SJSA1 (cell line): ENCODE results near the gene SNX24. TPM values are rescaled to one million over a fixed set of nuclear protein-coding genes. Genes with fewer than 3 reads are reported as not detected.
"Not testable (repeated sequence)": the region's sequence is repeated elsewhere in the genome, so short reads cannot be mapped to it uniquely, and the experiment has no call there.

Experiments
- DNase-seq, 2 experiments: peaks; one replicate each; pipeline ENCODE4 v3.0.0-alpha.2; 2015 to 2020; ENCODE audit warnings: low spot score in 2 of 2, low read depth in 1 of 2
- H3K27ac ChIP-seq: fragments of 250-450 bp; sonication (Bioruptor Pico); 2 replicates; pipeline ENCODE4 v1.5.1; 2020; ENCODE audit warnings: mild to moderate bottlenecking, moderate library complexity
- H3K27me3 ChIP-seq: fragments of 250-450 bp; sonication (Bioruptor Pico); replicated peaks from 2 replicates; pipeline ENCODE4 v1.5.1; 2020; ENCODE audit warnings: mild to moderate bottlenecking, moderate library complexity
- H3K36me3 ChIP-seq: fragments of 250-450 bp; sonication (Bioruptor Pico); 2 replicates; pipeline ENCODE4 v1.5.1; 2020; ENCODE audit warnings: mild to moderate bottlenecking
- H3K4me1 ChIP-seq: fragments of 250-450 bp; sonication (Bioruptor Pico); replicated peaks from 2 replicates; pipeline ENCODE4 v1.6.1; 2021; ENCODE audit warnings: mild to moderate bottlenecking
- H3K4me3 ChIP-seq: fragments of 250-450 bp; sonication (Bioruptor Pico); 2 replicates; pipeline ENCODE4 v1.5.1; 2020; ENCODE audit warnings: mild to moderate bottlenecking
- H3K9me3 ChIP-seq: fragments of 250-450 bp; sonication (Bioruptor Pico); replicated peaks from 2 replicates; pipeline ENCODE4 v1.5.1; 2020; ENCODE audit warnings: mild to moderate bottlenecking
- total RNA-seq: library from RNA; depleted of rRNA; stranded (reverse); fragments of >200 nt; shearing (Covaris generic); gene quantifications from 2 replicates; pipeline ENCODE4 v1.2.3, GENCODE V29; 2014

The SNX24 gene
- total RNA-seq, 1 experiment from 2014 or later, result 33.3 TPM

DNA sequence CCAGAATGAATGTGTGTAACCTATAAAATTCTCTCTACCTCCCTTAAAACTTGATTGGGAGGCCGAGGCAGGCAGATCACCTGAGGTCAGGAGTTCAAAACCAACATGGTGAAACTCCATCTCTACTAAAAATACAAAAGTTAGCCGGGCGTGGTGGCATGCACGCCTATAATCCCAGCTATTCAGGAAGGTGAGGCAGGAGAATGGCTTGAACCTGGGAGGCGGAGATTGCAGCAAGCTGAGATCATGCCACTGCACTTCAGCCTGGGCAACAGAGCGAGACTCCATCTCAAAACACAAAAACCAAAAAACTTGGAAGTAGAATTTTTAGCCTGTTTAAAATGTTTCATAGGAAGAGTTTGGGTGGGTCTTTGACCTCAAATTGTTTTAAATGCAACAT lies 122.6 kb downstream of the SNX24 start:
- H3K4me3 ChIP-seq, H3K27me3 ChIP-seq, H3K36me3 ChIP-seq, H3K4me1 ChIP-seq, DNase-seq, H3K9me3 ChIP-seq, H3K27ac ChIP-seq: not testable (repeated sequence)

DNA sequence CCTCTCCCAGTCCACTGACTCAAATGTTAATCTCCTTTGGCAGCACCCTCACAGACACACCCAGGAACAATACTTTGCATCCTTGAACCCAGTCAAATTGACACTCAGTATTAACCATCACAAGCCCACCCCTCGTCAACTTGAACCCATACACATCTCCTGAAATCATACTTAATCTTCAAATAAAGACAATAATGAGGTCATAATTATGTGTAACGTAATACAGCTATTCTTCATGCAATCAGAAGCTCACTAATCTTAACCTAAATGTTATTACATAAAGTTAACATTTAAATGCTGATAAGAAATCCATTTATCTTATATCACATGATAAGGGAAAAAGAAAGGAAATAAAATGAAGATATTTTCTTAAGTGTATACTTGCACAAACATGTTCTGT lies 125.9 kb downstream of the SNX24 start:
- Histone ChIP-seq H3K27me3 (no peaks in the 10 kb centered on the region), H3K9me3 (no peaks in the 10 kb centered on the region), H3K36me3 (no peaks in the 10 kb centered on the region), H3K4me3 (no peak overlapping the region), H3K4me1 (no peaks in the 10 kb centered on the region), H3K27ac (no peak overlapping the region)
- DNase-seq, result no peak

DNA sequence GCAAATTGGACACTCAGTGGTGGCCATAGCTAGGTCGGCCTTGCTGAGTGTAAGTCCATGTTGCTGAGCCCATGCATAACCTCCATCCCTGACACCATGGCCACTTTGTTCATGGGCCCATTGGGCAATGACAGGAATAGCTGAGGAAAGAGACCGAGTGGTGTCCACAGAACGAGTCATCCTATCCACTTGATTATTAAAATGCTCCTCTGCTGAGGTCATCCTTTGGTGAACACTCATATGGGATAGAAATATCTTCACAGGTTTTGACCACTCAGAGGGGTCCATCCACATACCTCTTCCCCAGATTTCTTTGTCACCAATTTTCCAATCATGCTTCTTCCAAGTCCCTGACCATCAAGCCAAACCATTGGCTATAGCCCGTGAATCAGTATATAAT lies 127.5 kb downstream of the SNX24 start:
- no peak for DNase-seq
- Histone ChIP-seq H3K27me3 (no peaks in the 10 kb centered on the region), H3K27ac (no peak overlapping the region), H3K9me3 (no peaks in the 10 kb centered on the region), H3K4me3 (no peak overlapping the region), H3K36me3 (no peaks in the 10 kb centered on the region), H3K4me1 (no peaks in the 10 kb centered on the region)

DNA sequence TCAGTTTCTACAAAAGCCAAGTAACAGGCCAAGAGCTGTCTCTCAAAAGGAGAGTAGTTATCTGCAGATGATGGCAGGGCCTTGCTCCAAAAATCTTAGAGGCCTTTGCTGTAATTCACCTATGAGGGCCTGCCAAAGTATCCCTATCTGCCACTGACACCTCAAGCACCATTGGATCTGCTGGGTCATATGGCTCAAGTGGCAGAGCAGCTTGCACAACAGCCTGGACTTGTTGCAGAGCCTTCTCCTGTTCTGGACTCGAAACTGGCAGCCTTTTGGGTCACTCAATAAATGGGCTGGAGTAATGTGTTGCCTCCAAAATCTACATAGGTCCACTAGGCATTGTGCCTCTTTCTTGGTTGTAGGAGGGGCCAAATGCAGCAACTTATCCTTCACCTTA lies 128.3 kb downstream of the SNX24 start:
- H3K9me3 ChIP-seq, DNase-seq, H3K4me1 ChIP-seq, H3K27me3 ChIP-seq, H3K36me3 ChIP-seq, H3K4me3 ChIP-seq, H3K27ac ChIP-seq: not testable (repeated sequence)

DNA sequence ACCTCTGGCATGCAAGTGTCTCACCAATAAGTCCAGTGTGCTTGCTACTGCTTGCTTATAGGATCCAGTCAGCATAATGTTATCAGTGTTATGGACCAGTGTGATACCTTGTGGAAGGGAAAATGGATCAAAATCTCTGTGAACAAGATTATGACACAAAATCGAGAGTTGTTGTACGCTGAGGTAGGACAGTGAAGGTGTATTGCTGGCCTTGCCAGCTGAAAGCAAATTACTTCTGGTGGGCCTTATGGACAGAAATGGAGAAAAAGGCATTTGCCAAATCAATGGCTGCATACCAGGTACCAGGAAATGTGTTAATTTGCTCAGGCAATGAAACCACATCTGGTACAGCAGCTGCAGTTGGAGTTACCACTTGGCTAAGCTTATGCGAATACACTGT lies 128.8 kb downstream of the SNX24 start:
- H3K27me3 ChIP-seq, H3K27ac ChIP-seq, DNase-seq, H3K4me1 ChIP-seq, H3K36me3 ChIP-seq, H3K9me3 ChIP-seq, H3K4me3 ChIP-seq: not testable (repeated sequence)

DNA sequence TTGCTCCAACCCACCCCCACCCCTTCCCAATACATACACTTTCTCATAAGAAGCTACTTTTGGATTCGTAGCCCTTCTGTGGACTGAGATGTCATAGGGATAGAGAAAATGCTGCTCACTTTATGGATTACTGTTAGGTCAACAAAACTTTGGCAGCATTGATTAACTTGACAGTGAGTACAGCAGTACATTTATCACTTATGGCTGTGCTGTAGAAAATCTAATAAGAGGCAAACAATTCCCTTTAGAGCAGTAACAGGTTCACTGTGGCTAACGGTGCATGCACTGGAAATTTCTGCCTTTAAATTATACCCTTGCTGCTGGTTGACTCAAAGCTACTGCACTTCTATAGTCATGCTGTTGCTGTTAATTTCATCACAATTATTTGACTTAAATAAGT lies 131.9 kb downstream of the SNX24 start:
- Histone ChIP-seq H3K4me3 (no peak overlapping the region), H3K27ac (no peak overlapping the region), H3K36me3 (no peaks in the 10 kb centered on the region), H3K27me3 (no peaks in the 10 kb centered on the region), H3K9me3 (no peaks in the 10 kb centered on the region), H3K4me1 (no peaks in the 10 kb centered on the region)
- DNase-seq, result no peak

DNA sequence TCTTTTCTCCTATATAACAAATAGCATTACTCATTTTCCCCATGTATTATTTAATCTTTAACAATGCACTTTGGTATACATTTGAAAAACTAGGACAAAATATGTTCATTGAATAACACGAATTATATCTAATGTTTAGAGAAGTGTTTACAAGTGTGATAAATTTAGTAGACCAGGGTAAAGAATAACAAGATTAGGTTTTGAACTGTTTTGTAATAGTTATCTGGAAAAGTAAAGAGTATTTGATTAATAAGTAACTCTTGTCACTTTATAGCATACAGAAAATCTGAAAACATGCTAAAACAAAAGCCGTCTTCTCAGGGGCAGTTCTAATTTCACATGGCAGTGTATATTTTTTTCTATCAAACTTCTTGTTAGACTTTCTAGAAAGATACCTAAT lies 132.7 kb downstream of the SNX24 start:
- no peak overlapping the region for H3K4me3 ChIP-seq
- no peaks in the 10 kb centered on the region for H3K9me3 ChIP-seq
- no peak for DNase-seq
- H3K27me3 ChIP-seq, result no peaks in the 10 kb centered on the region
- no peak overlapping the region for H3K27ac ChIP-seq
- no peaks in the 10 kb centered on the region for H3K4me1 ChIP-seq
- H3K36me3 ChIP-seq, result no peaks in the 10 kb centered on the region

DNA sequence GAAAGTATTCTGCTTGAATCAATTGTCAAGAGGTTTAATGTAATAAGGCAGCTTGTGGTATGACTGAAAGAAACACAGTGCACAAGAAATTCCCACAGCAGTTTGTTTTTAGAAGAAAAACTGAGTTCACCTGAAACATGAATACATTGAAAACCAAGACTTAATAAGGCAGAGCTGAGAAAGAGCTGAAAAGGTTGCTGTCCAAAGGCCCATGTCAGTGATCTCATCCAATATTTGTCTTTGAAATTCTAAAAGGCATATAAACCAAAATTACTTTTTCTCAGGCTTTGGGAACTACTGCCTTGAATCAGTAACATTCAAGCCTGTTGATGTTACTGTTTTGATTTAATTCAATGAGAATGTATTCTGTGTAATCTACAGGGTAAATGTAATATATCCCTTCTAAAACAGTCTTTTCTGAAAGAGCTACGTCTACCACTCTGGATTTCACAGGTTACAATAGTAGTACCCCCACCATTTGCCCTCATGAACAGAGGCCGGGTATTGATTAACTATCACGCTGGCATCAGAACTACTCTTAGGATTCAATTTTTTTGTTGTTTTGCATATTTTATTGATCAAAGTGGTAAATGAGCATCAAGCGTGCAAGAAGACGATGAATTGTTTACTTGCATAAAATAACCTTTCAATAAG lies 133.4 kb downstream of the SNX24 start:
- Histone ChIP-seq H3K36me3 (no peaks in the 10 kb centered on the region), H3K27me3 (no peaks in the 10 kb centered on the region), H3K4me3 (no peak overlapping the region), H3K27ac (no peak overlapping the region), H3K4me1 (no peaks in the 10 kb centered on the region), H3K9me3 (no peaks in the 10 kb centered on the region)
- DNase-seq, result no peak

DNA sequence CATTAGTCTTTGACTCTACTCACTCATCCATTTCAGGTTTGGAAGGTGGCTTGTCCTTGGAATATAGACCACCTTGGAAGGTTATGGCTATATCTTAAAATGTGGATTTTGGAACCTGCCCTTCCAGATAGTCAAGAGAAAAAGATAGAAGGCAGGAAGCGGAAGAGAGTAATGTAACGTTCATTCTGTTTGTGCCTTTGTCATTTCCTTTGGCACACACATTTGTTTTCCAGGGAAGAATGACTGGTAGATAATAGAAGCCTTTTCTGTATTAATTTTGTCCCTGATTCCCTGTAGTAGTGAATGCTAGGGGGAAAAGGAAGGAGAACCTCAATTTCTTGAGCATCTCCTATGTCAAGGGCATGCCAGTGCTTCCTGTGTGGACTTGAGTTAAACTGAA lies 136.4 kb downstream of the SNX24 start:
- no peak overlapping the region for H3K4me3 ChIP-seq
- no peak for DNase-seq
- H3K36me3 ChIP-seq, result no peaks in the 10 kb centered on the region
- H3K27me3 ChIP-seq, result no peaks in the 10 kb centered on the region
- H3K4me1 ChIP-seq, result peaks cover 7% of the 10 kb centered on the region
- no peak overlapping the region for H3K27ac ChIP-seq
- no peaks in the 10 kb centered on the region for H3K9me3 ChIP-seq

DNA sequence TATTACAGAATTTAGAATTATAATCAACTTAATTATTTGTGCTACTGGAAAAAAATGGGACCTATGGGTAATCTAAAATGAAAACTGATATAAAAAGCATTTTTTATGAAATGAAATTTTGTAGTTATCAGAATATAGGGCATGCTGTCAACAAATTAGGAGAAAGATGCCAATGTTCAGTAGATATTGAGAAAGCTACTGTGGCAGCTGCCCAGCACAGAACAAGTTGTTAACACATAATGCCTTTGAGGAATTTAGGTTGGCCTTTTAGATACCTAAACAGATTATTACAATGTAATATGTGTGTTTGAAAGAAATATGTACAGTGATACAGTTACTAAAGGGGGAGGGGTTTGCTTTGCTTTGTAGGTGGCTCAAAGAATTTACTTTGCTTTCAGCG lies 137.0 kb downstream of the SNX24 start:
- peaks cover 7% of the 10 kb centered on the region for H3K4me1 ChIP-seq
- DNase-seq, result no peak
- no peaks in the 10 kb centered on the region for H3K9me3 ChIP-seq
- no peaks in the 10 kb centered on the region for H3K36me3 ChIP-seq
- H3K27ac ChIP-seq, result no peak overlapping the region
- no peak overlapping the region for H3K4me3 ChIP-seq
- H3K27me3 ChIP-seq, result no peaks in the 10 kb centered on the region

DNA sequence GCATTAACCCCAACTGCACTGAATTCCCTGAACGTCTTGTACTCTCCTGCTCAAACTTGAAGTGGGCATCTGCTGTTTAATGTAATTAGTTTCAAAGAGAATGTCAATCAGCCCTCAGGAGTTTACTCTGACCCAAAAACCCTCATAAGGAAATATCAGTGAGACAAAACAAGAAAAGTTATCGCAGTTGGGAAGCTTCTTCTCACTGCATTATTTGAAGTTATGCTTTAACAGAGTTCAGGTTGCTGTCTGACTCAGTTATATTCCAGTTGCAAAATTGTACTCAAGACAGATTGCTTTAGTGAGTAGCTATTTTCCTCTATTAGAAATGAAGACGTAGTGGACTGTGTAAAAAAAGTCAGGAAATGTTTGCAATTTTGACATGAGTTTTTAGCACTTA lies 139.0 kb downstream of the SNX24 start:
- peaks cover 7% of the 10 kb centered on the region for H3K4me1 ChIP-seq
- H3K36me3 ChIP-seq, result no peaks in the 10 kb centered on the region
- no peak for DNase-seq
- no peaks in the 10 kb centered on the region for H3K27me3 ChIP-seq
- no peaks in the 10 kb centered on the region for H3K9me3 ChIP-seq
- H3K4me3 ChIP-seq, result no peak overlapping the region
- H3K27ac ChIP-seq, result no peak overlapping the region

DNA sequence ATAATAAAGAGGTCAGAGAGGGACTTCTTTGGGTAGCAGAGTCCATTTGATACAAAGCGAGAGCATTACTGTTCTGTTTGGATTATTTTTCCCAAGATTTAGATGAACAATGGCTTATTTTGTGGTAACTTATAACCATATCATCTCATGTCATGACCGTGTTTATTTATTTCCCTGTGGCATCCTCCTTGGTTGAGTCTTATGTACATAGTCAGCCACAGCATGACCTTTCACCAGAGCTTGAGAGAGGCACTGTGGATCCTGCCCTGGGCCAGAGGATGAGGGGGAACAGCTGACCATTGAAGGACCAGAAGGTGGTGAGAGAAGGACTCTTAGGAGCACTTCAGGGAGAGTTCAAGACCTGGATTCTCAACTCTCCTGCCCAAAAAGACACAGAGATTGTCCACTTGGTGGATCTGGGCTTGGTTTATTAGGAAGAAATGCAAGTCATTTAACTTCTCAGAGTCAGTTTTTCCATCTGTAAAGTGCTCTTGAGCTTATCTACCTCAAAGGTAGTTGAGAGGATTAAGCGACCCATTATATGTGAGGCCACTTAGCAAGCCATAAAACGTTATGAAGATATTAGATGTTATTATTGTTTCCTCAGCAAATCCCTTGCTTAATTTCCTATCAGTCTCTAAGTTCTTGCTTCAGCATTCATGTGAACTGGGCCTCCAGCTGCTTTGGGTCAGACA lies 139.7 kb downstream of the SNX24 start:
- Histone ChIP-seq H3K4me1 (peaks cover 7% of the 10 kb centered on the region), H3K4me3 (no peak overlapping the region), H3K9me3 (no peaks in the 10 kb centered on the region), H3K36me3 (no peaks in the 10 kb centered on the region), H3K27me3 (no peaks in the 10 kb centered on the region), H3K27ac (no peak overlapping the region)
- peak in 1 of 2 experiments; percentile 28 for DNase-seq

DNA sequence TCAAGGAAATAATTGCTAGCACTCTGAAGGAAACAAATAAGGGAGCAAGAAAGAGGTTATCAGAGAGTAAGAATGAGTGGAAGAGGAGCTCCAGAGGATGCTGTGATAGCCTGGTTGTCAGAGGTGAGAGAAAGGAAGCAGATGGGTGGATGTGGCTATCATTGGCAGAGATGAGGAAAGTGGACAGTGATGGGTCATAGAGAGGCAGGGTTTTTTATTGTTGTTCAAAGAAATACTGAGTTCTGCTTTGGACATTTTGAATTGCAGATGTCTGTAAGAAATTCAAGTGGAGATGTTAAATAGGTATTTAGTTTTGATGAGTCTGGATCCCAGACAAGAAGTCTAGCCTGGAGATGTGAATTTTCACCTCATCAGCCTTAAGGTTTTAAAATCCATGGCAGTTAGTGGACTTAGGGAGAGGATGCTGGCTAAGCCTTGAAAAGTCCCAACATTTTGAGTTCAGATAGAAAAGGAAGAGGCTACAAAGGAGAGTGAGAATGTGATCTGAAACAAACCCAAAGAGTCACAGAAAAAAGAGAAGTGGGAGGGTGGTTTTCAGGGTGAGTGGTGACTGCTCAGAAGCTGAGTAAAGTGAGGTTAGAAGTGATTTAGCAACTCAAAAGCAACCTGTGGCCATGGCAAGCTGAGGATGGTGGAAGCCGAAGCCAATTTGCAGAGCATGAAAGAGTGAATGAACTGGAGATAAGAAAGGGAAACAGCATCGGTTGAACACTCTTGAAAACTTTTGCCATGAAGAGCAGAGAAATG lies 140.7 kb downstream of the SNX24 start:
- DNase-seq, result no peak
- Histone ChIP-seq H3K4me1 (peaks cover 7% of the 10 kb centered on the region), H3K27ac (no peak overlapping the region), H3K27me3 (no peaks in the 10 kb centered on the region), H3K4me3 (no peak overlapping the region), H3K9me3 (no peaks in the 10 kb centered on the region), H3K36me3 (no peaks in the 10 kb centered on the region)

DNA sequence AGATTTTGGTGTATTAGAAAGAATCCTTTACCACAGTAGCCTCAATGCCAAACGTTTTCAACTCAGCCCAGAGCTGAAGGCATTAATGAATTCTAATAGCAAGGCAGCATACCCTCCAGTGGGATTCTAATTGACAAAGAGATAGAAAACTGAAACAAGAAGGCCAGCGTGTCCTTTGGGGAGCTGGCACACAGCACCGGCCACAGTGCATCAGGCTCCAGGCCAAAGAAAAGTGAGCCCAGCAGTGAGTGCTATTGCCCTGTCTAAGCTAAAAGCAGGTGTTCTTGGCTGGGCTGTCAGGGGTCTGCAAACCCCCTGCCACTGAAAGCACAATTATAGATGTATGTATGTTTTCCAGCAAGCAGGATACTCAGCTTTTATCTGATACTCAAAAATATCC lies 150.7 kb downstream of the SNX24 start:
- H3K4me3 ChIP-seq, result no peak overlapping the region
- H3K27ac ChIP-seq, result no peak overlapping the region
- no peak for DNase-seq
- no peaks in the 10 kb centered on the region for H3K9me3 ChIP-seq
- no peaks in the 10 kb centered on the region for H3K36me3 ChIP-seq
- no peaks in the 10 kb centered on the region for H3K27me3 ChIP-seq
- H3K4me1 ChIP-seq, result no peaks in the 10 kb centered on the region
